NCI-H446 treated with DMSO at 0.1 percent for 48 hours (cell line): ENCODE results near the gene EIF4E2.

Experiments used
- DNase-seq: peaks from one replicate; lab custom pipeline; 2025; lab: John Stamatoyannopoulos, UW

The EIF4E2 gene

GRCh38 chr2:232550354-232551249 is at the start of gene EIF4E2, which contains the start of gene TIGD1:
TSS of gene EIF4E2 (plus strand) at chr2:232550689. CDS start at chr2:232550725, 36 bp downstream.
TSS of gene TIGD1 (minus strand) at chr2:232550557. CDS start at chr2:232549882, 675 bp downstream.
- peak; percentile 71 for DNase-seq

- DNase-seq: no peak
Observed at GRCh38 chr2:232501331-232501771, 49.1 kb upstream of the EIF4E2 start.

GRCh38 chr2:232501794-232502390 is 48.6 kb upstream of the EIF4E2 start:
- DNase-seq: no peak

GRCh38 chr2:232502511-232502910 is 48.0 kb upstream of the EIF4E2 start:
- DNase-seq: no peak

- DNase-seq: no peak
Observed at GRCh38 chr2:232502911-232503808, 47.3 kb upstream of the EIF4E2 start.

- DNase-seq: no peak
Observed at GRCh38 chr2:232503809-232504323, 46.6 kb upstream of the EIF4E2 start.

GRCh38 chr2:232504438-232504837 is 46.1 kb upstream of the EIF4E2 start:
- DNase-seq: no peak

GRCh38 chr2:232505856-232506255 is 44.6 kb upstream of the EIF4E2 start:
- DNase-seq: no peak

- DNase-seq: no peak
Observed at GRCh38 chr2:232506709-232507108, 43.8 kb upstream of the EIF4E2 start.

GRCh38 chr2:232508251-232508650 is 42.2 kb upstream of the EIF4E2 start:
- DNase-seq: no peak

GRCh38 chr2:232511336-232511890 is 39.1 kb upstream of the EIF4E2 start:
- DNase-seq: no peak

- DNase-seq: no peak
Observed at GRCh38 chr2:232512602-232513001, 37.9 kb upstream of the EIF4E2 start.

- DNase-seq: no peak
Observed at GRCh38 chr2:232513353-232513752, 37.1 kb upstream of the EIF4E2 start.

GRCh38 chr2:232515639-232516038 is 34.9 kb upstream of the EIF4E2 start:
- no peak for DNase-seq

- no peak for DNase-seq
Observed at GRCh38 chr2:232516551-232516950, 33.9 kb upstream of the EIF4E2 start.

GRCh38 chr2:232518844-232519243 is 31.6 kb upstream of the EIF4E2 start:
- no peak for DNase-seq

- DNase-seq: no peak
Observed at GRCh38 chr2:232519581-232520438, 30.7 kb upstream of the EIF4E2 start, which contains the start of gene PRSS56. TSS of gene PRSS56 (plus strand) at chr2:232520388. CDS start at chr2:232520599, 211 bp downstream.

- DNase-seq: no peak
Observed at GRCh38 chr2:232520489-232520888, 30.0 kb upstream of the EIF4E2 start.

- DNase-seq: no peak
Observed at GRCh38 chr2:232521098-232521497, 29.4 kb upstream of the EIF4E2 start.

- no peak for DNase-seq
Observed at GRCh38 chr2:232521959-232522622, 28.4 kb upstream of the EIF4E2 start.
